GM04504 (cell line): ENCODE data around the gene BICRA.
A peak's percentile ranks its signal among the peaks of the same experiment; 100 is the strongest.
"Not testable (repeated sequence)": the region's sequence is repeated elsewhere in the genome, so short reads cannot be mapped to it uniquely, and the experiment has no call there.

Source experiments
- DNase-seq: peaks from one replicate; pipeline ENCODE4 v3.0.0-alpha.2; 2012; ENCODE audit warnings: low read depth

BICRA gene

GRCh38 chr19:47694466-47695273, 85.7 kb downstream of the BICRA start:
- DNase-seq = no peak

DNA sequence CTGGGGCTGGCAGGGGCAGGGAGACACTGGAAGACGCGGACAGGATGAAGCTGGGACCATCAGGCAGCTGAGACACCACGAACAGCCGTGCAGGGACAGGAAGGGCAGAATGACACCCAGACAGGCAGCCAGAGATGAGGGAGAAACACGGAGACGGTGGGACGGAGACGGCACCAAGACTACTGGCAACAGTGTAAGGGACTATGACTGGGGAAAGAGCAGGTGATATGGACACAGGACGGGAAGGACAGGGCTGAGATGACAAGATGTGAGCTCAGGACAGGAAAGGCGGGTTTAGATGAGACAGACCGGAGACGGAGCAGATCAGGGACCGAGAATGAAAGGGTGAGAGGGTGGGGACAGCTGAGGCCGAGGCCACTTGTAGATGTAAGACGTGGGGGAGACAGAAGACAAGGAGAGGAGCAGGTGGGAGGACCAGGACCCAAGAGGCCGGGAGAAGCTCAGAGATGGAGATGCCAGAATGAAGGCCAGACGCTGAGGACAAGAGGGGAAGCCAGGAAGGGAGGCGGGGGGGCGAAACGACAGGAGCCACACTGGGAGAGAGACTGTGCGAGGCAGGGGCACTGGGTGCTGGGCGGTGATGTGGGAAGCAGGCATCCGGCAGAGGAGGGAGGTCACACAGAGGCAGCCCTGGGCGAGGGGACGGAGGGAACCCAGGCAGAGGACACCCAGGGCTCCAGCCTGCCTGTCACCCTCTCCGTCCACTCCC, 86.8 kb downstream of the BICRA start:
- no peak for DNase-seq

- DNase-seq = no peak
These were observed 87.7 kb downstream of the BICRA start for GRCh38 chr19:47696635-47697034.

GRCh38 chr19:47697863-47698609, 89.1 kb downstream of the BICRA start:
- peak; percentile 53 for DNase-seq

DNA sequence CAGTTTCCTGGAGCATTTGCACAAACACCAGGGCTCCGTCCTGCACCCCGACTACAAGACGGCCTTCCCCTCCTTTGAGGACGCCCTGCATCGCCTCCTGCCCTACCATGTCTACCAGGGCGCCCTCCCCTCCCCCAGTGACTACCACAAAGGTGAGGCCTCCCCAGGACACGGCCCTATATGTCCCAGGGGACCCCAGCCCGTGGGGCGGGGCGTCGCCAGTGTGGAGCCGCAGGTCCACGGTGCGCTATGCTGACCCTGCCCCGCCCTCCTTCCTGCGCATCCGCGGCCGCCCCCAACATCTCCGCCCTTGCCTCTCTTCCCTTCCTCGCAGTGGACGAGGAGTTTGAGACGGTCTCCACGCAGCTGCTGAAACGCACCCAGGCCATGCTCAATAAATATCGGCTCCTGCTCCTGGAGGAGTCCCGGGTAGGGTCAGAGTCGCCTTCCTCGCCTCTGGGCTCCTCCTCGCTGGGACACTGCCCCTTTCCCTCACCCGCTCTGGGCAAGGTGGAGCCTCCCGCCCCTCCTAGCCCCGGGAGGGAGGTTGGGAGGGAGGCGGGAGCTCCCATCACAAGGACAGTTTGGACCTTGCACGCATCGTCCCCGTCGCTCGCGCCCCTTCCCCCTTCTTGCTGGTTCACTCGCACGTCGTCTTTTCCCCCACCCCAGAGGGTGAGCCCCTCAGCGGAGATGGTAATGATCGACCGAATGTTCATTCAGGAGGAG, 89.9 kb downstream of the BICRA start:
- no peak for DNase-seq

GRCh38 chr19:47699360-47699917, 90.5 kb downstream of the BICRA start:
- no peak for DNase-seq

DNA sequence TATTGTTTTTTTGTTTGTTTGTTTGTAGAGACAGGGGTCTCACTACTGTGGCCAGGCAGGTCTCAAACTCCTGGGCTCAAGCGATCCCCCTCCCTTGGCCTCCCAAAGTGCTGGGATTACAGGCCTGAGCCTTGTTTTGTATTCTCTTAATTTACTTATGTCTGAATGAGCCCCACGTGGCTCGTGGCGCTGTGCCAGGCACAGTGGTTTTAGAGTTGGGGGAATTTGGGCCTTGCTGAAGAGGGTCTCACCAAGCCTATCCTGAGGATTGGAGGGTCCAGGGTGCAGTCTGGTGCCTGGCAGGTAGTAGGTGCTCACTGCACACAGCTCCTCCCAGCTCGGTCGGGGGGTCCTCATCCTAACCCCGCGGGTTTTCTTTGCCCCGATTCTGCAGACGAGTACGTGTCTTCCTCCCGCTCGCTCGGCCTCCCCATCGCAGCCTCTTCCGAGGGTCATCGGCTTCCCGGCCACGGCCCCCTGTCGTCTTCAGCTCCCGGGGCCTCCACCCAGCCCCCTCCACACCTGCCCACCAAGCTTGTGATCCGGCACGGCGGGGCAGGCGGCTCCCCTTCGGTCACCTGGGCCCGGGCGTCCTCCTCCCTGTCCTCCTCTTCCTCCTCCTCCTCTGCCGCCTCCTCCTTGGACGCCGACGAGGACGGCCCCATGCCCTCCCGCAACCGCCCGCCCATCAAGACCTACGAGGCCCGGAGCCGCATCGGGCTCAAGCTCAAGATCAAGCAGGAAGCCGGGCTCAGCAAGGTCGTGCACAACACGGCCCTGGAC, 92.2 kb downstream of the BICRA start:
- no peak for DNase-seq

DNA sequence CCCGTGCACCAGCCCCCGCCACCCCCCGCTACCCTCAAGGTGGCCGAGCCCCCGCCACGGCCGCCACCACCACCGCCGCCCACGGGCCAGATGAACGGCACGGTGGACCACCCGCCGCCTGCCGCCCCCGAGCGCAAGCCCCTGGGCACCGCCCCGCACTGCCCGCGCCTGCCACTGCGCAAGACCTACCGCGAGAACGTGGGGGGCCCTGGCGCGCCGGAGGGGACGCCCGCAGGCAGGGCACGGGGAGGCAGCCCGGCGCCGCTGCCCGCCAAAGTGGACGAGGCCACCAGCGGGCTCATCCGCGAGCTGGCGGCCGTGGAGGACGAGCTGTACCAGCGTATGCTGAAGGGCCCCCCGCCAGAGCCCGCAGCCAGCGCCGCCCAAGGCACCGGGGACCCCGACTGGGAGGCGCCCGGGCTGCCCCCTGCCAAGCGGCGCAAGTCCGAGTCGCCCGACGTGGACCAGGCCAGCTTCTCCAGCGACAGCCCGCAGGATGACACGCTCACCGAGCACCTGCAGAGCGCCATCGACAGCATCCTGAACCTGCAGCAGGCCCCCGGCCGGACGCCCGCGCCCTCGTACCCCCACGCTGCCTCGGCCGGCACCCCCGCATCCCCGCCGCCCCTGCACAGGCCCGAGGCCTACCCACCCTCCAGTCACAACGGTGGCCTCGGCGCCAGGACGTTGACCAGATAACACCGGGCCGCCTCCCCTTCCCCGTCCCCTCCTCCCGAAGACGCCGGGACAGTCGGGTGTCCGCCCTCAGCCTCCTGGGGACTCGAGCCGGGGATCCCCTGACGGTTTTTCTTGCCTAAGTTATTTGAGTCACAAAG, 93.0 kb downstream of the BICRA start:
- no peak for DNase-seq

DNA sequence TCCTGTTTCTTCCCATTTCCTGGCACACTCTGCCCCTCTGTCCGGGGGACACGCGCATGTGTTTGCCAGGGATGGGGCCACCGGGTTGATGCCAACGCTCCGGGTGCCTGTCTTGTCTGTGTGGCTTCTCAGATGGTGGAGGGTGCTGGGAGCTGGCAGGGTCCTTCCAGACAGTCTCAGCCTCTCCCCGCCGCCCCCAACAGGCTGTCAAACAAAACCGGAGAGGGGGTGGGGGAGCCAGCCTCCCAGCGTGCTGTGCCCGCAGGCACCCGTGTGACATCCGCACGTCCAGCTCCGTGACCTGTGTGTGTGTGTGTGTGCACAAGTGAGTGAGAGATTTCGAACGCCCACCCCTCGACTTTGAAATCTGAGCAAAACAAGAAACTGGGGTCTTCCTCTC, 93.7 kb downstream of the BICRA start:
- no peak for DNase-seq

- DNase-seq = no peak
These were observed 94.4 kb downstream of the BICRA start for GRCh38 chr19:47703301-47703700.

DNA sequence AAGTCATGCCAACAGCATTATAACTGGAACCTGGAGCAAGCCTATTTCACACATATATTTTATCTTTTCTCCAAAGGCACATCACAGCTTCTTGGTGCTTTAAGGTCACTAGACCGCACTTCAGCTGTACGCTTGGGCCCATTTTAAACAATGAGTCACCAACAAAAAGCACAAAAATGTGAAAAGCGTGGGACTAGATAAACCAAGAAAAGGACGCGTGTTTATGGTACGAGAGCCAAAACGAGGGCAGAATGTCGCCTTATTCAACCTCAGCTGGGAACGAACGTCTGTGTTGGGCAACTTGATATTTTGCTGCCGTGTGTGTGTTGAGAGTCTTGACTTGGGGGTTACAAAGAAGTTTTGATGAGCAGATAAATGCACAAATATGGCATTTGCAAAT, 95.1 kb downstream of the BICRA start:
- no peak for DNase-seq

DNA sequence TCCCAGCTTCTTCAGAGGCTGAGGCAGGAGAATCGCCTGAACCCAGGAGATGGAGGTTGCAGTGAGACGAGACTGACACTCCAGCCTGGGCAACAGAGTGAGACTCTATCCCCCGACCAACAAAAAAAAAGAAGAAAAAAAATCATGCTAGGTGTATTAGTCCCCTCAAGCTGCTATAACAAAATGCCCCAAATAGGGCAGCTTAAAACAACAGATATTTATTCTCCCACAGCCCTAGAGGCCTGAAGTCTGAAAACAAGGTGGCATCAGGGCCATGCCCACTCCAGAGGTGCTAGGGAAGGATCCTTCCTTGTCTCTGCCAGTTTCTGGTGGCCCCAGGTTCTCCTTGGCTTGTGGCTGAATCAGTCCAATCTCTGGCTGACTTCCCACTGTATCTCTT, 95.7 kb downstream of the BICRA start:
- DNase-seq = no peak

GRCh38 chr19:47707135-47707925, 98.4 kb downstream of the BICRA start:
- DNase-seq = peak; percentile 44

GRCh38 chr19:47711652-47712242, 102.8 kb downstream of the BICRA start:
- no peak for DNase-seq

GRCh38 chr19:47713046-47714021, 104.4 kb downstream of the BICRA start, which contains the start of gene EHD2:
Gene EHD2, plus strand, starts transcription at chr19:47713422. Its CDS starts 3,191 bp downstream, at chr19:47716613.
- peak; percentile 63 for DNase-seq

GRCh38 chr19:47714339-47714738, 105.4 kb downstream of the BICRA start:
- no peak for DNase-seq

DNA sequence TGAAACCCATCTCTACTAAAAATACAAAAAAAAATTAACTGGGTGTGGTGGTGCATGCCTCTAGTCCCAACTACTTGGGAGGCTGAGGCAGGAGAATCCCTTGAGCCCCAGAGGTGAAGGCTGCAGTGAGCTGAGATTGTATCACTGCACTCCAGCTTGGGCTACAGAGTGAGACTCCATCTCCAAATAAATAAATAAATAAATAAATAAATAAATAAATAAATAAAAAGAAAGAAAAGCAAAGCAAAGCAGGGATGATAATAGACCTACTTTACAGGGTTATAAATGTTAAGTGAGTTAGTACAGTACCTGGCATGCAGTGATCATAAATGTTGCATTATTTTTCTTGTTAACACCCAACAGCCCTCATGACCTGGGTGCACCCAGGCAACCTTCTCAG, 105.9 kb downstream of the BICRA start:
- not testable (repeated sequence) for DNase-seq
